ENCODE data around the gene VSIG10. TPM values are rescaled to one million over a fixed set of nuclear protein-coding genes. Genes with fewer than 3 reads are reported as not detected.

Gene VSIG10
- total and polyA plus RNA-seq, 2 donors (not counting 1 experiment from before 2014, with no cell fraction given) = 9.1 to 31.7 TPM

DNA sequence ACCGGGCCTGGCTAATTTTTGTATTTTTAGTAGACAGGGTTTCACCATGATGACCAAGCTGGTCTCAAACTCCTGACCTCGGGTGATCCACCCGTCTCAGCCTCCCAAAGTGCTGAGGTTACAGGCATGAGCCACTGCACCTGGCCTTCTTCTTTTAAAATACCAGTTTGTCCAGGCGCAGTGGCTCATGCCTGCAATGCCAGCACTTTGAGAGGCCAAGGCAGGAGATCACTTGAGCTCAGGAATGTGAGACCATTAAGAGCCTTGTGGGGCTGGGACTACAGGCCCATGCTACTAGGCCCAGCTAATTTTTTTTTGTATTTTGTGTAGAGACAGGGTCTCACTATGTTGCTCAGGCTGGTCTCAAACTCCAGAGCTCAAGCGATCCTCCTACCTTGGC is 24.1 kb upstream of the VSIG10 start:
- Histone ChIP-seq H4K20me1 (ENCODE audit: control insufficient read depth, extremely low read depth, insufficient read depth, low read length) (no peaks in the 10 kb centered on the region), H3K36me3 (ENCODE audit: control insufficient read depth, insufficient read depth, low read length) (no peaks in the 10 kb centered on the region), H3K9me3 (ENCODE audit: control insufficient read depth, insufficient read depth, low read depth, low read length) (no peaks in the 10 kb centered on the region), H3K4me3 (replicated peaks in 1 of 4; ENCODE audit: control extremely low read depth in 1 of 4, insufficient read depth in 1 of 4, low read depth in 3 of 4, low read length in 4 of 4) (no peak overlapping the region), H3K4me2 (ENCODE audit: extremely low read depth, insufficient read depth, low read length) (no peak overlapping the region), H3K4me1 (ENCODE audit: control insufficient read depth, extremely low read depth, insufficient read depth, low read length) (no peaks in the 10 kb centered on the region), H3K79me2 (ENCODE audit: control insufficient read depth, insufficient read depth, low read length) (no peaks in the 10 kb centered on the region), H2AFZ (ENCODE audit: low read length) (no peak overlapping the region), H3K9ac (ENCODE audit: insufficient read depth, low read length) (no peak overlapping the region), H3K27me3 (ENCODE audit: control insufficient read depth, insufficient read depth, low read length) (no peaks in the 10 kb centered on the region), H3K27ac (ENCODE audit: insufficient read depth, low read length) (no peak overlapping the region)
- no peak for TF ChIP-seq EZH2 (IDR thresholded peaks at IDR 0.05; ENCODE audit: low read length, missing control alignments)
- DNase-seq (ENCODE audit: low read depth in 2 of 2) = no peak

DNA sequence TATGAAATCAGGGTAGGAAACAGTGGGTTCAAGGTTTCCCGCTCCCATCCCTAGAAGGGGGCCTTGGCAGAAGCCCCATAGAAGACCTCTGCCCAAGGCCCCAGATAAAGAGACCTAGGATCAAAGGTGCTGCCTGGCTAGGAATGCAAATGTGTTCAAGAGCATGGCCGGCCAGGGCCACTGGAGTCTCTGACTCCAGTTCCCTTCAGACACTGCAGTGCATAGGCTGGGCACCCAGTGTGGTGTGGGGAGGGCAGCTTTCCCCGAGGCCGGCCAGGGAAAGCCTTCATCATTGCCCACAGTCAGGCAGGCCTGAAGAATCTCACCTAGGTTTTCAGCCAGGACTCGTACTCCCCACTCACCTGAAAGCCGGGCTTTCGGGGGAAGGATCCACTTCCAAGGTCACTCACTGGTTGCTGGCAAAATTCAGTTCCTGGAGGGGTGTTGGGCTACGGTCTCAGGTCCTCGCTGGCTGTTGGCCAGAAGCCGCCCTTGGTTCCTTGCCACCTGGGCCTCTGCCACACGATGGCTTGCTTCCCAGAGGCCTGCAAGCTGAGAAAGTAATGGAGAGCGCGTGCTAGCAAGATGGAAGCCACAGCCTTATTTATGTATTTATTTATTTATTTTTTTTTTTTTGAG is 22.4 kb upstream of the VSIG10 start:
- no peak overlapping the region for H2AFZ ChIP-seq (ENCODE audit: low read length)

DNA sequence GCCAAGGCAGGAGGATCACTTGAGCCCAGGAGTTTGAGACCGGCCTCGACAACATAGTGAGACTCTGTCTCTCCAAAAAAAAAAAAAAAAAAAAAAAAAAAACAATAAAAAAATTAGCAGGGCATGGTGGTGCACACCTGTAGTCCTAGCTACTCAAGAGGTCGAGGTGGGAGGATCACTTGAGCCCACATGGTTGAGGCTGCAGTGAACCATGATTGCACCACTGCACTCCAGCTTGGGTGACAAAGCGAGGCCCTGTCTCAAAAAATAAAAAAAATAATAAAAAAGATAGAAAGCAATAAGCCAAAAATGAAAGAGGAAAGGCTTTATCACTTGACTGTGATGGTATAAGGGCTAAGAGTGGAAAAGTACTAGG is 21.9 kb upstream of the VSIG10 start:
- H3K27me3 ChIP-seq (ENCODE audit: control insufficient read depth, insufficient read depth, low read length) = no peaks in the 10 kb centered on the region
- H3K9ac ChIP-seq (ENCODE audit: insufficient read depth, low read length) = no peak overlapping the region
- no peaks in the 10 kb centered on the region for H3K9me3 ChIP-seq (ENCODE audit: control insufficient read depth, insufficient read depth, low read depth, low read length)
- H3K4me1 ChIP-seq (ENCODE audit: control insufficient read depth, extremely low read depth, insufficient read depth, low read length) = peaks cover under 1% of the 10 kb centered on the region
- H3K27ac ChIP-seq (ENCODE audit: insufficient read depth, low read length) = no peak overlapping the region
- H2AFZ ChIP-seq (ENCODE audit: low read length) = no peak overlapping the region
- H3K36me3 ChIP-seq (ENCODE audit: control insufficient read depth, insufficient read depth, low read length) = no peaks in the 10 kb centered on the region
- H4K20me1 ChIP-seq (ENCODE audit: control insufficient read depth, extremely low read depth, insufficient read depth, low read length) = no peaks in the 10 kb centered on the region
- no peak overlapping the region for H3K4me2 ChIP-seq (ENCODE audit: extremely low read depth, insufficient read depth, low read length)
- TF ChIP-seq EZH2 (IDR thresholded peaks at IDR 0.05; ENCODE audit: low read length, missing control alignments) = no peak
- TF ChIP-seq, protein P1, sequence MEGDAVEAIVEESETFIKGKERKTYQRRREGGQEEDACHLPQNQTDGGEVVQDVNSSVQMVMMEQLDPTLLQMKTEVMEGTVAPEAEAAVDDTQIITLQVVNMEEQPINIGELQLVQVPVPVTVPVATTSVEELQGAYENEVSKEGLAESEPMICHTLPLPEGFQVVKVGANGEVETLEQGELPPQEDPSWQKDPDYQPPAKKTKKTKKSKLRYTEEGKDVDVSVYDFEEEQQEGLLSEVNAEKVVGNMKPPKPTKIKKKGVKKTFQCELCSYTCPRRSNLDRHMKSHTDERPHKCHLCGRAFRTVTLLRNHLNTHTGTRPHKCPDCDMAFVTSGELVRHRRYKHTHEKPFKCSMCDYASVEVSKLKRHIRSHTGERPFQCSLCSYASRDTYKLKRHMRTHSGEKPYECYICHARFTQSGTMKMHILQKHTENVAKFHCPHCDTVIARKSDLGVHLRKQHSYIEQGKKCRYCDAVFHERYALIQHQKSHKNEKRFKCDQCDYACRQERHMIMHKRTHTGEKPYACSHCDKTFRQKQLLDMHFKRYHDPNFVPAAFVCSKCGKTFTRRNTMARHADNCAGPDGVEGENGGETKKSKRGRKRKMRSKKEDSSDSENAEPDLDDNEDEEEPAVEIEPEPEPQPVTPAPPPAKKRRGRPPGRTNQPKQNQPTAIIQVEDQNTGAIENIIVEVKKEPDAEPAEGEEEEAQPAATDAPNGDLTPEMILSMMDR (conservative IDR thresholded peaks at IDR 0.05 in 1 of 2, IDR thresholded peaks at IDR 0.05 in 1 of 2; ENCODE audit: low read depth in 1 of 2, low read length in 2 of 2) = no peak
- no peak for DNase-seq (ENCODE audit: low read depth in 2 of 2)
- H3K4me3 ChIP-seq (replicated peaks in 1 of 4; ENCODE audit: control extremely low read depth in 1 of 4, insufficient read depth in 1 of 4, low read depth in 3 of 4, low read length in 4 of 4) = no peak overlapping the region
- no peaks in the 10 kb centered on the region for H3K79me2 ChIP-seq (ENCODE audit: control insufficient read depth, insufficient read depth, low read length)

More for the DNA sequence above, 22.4 kb upstream of the VSIG10 start:
- H3K9ac ChIP-seq (ENCODE audit: insufficient read depth, low read length) = no peak overlapping the region
- H3K27me3 ChIP-seq (ENCODE audit: control insufficient read depth, insufficient read depth, low read length) = no peaks in the 10 kb centered on the region
- H3K9me3 ChIP-seq (ENCODE audit: control insufficient read depth, insufficient read depth, low read depth, low read length) = no peaks in the 10 kb centered on the region
- no peaks in the 10 kb centered on the region for H3K36me3 ChIP-seq (ENCODE audit: control insufficient read depth, insufficient read depth, low read length)
- no peak for DNase-seq (ENCODE audit: low read depth in 2 of 2)
- no peak overlapping the region for H3K27ac ChIP-seq (ENCODE audit: insufficient read depth, low read length)
- H3K4me2 ChIP-seq (ENCODE audit: extremely low read depth, insufficient read depth, low read length) = no peak overlapping the region
- no peaks in the 10 kb centered on the region for H4K20me1 ChIP-seq (ENCODE audit: control insufficient read depth, extremely low read depth, insufficient read depth, low read length)
- no peak for TF ChIP-seq EZH2 (IDR thresholded peaks at IDR 0.05; ENCODE audit: low read length, missing control alignments)
- no peaks in the 10 kb centered on the region for H3K79me2 ChIP-seq (ENCODE audit: control insufficient read depth, insufficient read depth, low read length)
- no peak overlapping the region for H3K4me3 ChIP-seq (replicated peaks in 1 of 4; ENCODE audit: control extremely low read depth in 1 of 4, insufficient read depth in 1 of 4, low read depth in 3 of 4, low read length in 4 of 4)
- H3K4me1 ChIP-seq (ENCODE audit: control insufficient read depth, extremely low read depth, insufficient read depth, low read length) = no peaks in the 10 kb centered on the region

DNA sequence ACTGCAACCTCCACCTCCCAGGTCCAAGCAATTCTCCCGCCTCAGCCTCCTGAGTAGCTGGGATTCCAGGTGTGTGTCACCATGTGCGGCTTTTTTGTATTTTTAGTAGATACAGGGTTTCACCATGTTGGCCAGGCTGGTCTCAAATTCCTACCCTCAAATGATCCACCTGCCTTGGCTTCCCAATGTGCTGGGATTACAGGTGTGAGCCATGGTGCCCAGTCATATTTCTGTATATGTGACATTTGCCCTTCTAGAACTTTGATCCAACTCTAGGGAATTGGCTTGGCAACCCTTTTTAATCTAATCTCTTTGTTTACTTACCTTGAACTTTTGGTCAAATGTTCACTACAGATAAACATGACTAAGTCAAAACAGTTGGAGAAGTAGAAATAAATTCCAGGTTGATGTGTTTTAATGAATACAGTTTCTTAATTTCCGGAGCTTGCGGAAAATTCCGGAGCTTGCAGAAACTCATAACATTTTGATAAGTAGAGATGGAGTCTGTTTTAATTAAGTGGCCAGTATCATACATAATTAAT is 20.6 kb upstream of the VSIG10 start:
- no peak overlapping the region for H3K4me3 ChIP-seq (replicated peaks in 1 of 4; ENCODE audit: control extremely low read depth in 1 of 4, insufficient read depth in 1 of 4, low read depth in 3 of 4, low read length in 4 of 4)
- no peak overlapping the region for H3K4me2 ChIP-seq (ENCODE audit: extremely low read depth, insufficient read depth, low read length)
- H3K27ac ChIP-seq (ENCODE audit: insufficient read depth, low read length) = no peak overlapping the region
- H3K27me3 ChIP-seq (ENCODE audit: control insufficient read depth, insufficient read depth, low read length) = no peaks in the 10 kb centered on the region
- H4K20me1 ChIP-seq (ENCODE audit: control insufficient read depth, extremely low read depth, insufficient read depth, low read length) = no peaks in the 10 kb centered on the region
- peaks cover 3% of the 10 kb centered on the region for H3K4me1 ChIP-seq (ENCODE audit: control insufficient read depth, extremely low read depth, insufficient read depth, low read length)
- no peak overlapping the region for H3K9ac ChIP-seq (ENCODE audit: insufficient read depth, low read length)
- H3K9me3 ChIP-seq (ENCODE audit: control insufficient read depth, insufficient read depth, low read depth, low read length) = no peaks in the 10 kb centered on the region
- H3K36me3 ChIP-seq (ENCODE audit: control insufficient read depth, insufficient read depth, low read length) = no peaks in the 10 kb centered on the region
- DNase-seq (ENCODE audit: low read depth in 2 of 2) = no peak
- H3K79me2 ChIP-seq (ENCODE audit: control insufficient read depth, insufficient read depth, low read length) = no peaks in the 10 kb centered on the region
- H2AFZ ChIP-seq (ENCODE audit: low read length) = no peak overlapping the region
- TF ChIP-seq EZH2 (IDR thresholded peaks at IDR 0.05; ENCODE audit: low read length, missing control alignments) = no peak
- TF ChIP-seq, protein P1 (conservative IDR thresholded peaks at IDR 0.05 in 1 of 2, IDR thresholded peaks at IDR 0.05 in 1 of 2; ENCODE audit: low read depth in 1 of 2, low read length in 2 of 2) = no peak
